GM06990 (cell line): ENCODE results near the gene ACR.

Source experiments
- DNase-seq: peaks from one replicate; pipeline ENCODE4 v3.0.0-alpha.2; 2011; ENCODE audit not compliant: insufficient read length; ENCODE audit errors: extremely low read depth
- H3K27me3 ChIP-seq: replicated peaks from 2 replicates; pipeline ENCODE4 v1.6.0; 2011; ENCODE audit warnings: low read length; ENCODE audit not compliant: control insufficient read depth, insufficient read depth
- H3K36me3 ChIP-seq: 2 replicates; pipeline ENCODE4 v1.5.1; 2011; ENCODE audit warnings: low read length; ENCODE audit not compliant: control insufficient read depth, insufficient read depth
- H3K4me3 ChIP-seq: replicated peaks from 2 replicates; pipeline ENCODE4 v1.5.1; 2011; ENCODE audit warnings: low read depth, mild to moderate bottlenecking, control low read depth, low read length
- CTCF ChIP-seq: IDR thresholded peaks from 2 replicates; pipeline ENCODE4 v1.5.1; 2011; ENCODE audit warnings: low read length, control low read depth, mild to moderate bottlenecking, inconsistent platforms; ENCODE audit not compliant: insufficient read depth, poor library complexity, severe bottlenecking

The ACR gene

GRCh38 chr22:50725597-50725996 lies 12.4 kb upstream of the ACR start:
- Histone ChIP-seq H3K4me3 (no peak overlapping the region), H3K27me3 (no peaks in the 10 kb centered on the region; the same call in 1 of the 2 replicates), H3K36me3 (no peaks in the 10 kb centered on the region)
- no peak for TF ChIP-seq CTCF
- no peak for DNase-seq

- H3K27me3 ChIP-seq, result no peaks in the 10 kb centered on the region; the same call in 1 of the 2 replicates
- H3K4me3 ChIP-seq, result no peak overlapping the region
- H3K36me3 ChIP-seq, result no peaks in the 10 kb centered on the region
- TF ChIP-seq CTCF, result no peak
- no peak for DNase-seq
Observed at GRCh38 chr22:50726643-50727340, 11.2 kb upstream of the ACR start.

- H3K27me3 ChIP-seq, result no peaks in the 10 kb centered on the region
- H3K36me3 ChIP-seq, result no peaks in the 10 kb centered on the region
- H3K4me3 ChIP-seq, result no peak overlapping the region
- TF ChIP-seq CTCF, result no peak
- DNase-seq, result no peak
Observed at GRCh38 chr22:50727678-50728522, 10.1 kb upstream of the ACR start.

GRCh38 chr22:50728523-50728931 lies 9.5 kb upstream of the ACR start:
- no peaks in the 10 kb centered on the region for H3K27me3 ChIP-seq
- TF ChIP-seq CTCF, result no peak
- no peak for DNase-seq
- H3K4me3 ChIP-seq, result no peak overlapping the region
- no peaks in the 10 kb centered on the region for H3K36me3 ChIP-seq

GRCh38 chr22:50729391-50730012 lies 8.5 kb upstream of the ACR start:
- no peak for TF ChIP-seq CTCF
- no peak for DNase-seq
- no peaks in the 10 kb centered on the region for H3K36me3 ChIP-seq
- no peak overlapping the region for H3K4me3 ChIP-seq
- no peaks in the 10 kb centered on the region for H3K27me3 ChIP-seq
